RWPE1 (cell line): Measurements from ENCODE around the gene STX18.

Experiments used
- CTCF ChIA-PET: fragments of 350-600 bp; sonication (Branson Sonifier 250); formaldehyde crosslinking; extraction: SDS; loops from one replicate; lab custom pipeline; 2021; lab: Yijun Ruan, JAX
- POLR2A ChIA-PET: fragments of 400-600 bp; formaldehyde crosslinking; extraction: SDS; loops from one replicate; lab custom pipeline; 2020; ENCODE audit warnings: antibody characterized with exemption; ENCODE audit not compliant: low non-redundant PET; lab: Yijun Ruan, JAX
- DNase-seq: peaks from one replicate; pipeline ENCODE4 v3.0.0; 2012; ENCODE audit warnings: low spot score
- H3K27ac ChIP-seq: fragments of 450-650 bp; 2 replicates; pipeline ENCODE4 v1.5.1; 2017
- CTCF ChIP-seq: fragments of 450-650 bp; conservative IDR thresholded peaks from 2 replicates; pipeline ENCODE4 v1.5.1; 2017; ENCODE audit warnings: low read depth, mild to moderate bottlenecking

STX18 gene

DNA sequence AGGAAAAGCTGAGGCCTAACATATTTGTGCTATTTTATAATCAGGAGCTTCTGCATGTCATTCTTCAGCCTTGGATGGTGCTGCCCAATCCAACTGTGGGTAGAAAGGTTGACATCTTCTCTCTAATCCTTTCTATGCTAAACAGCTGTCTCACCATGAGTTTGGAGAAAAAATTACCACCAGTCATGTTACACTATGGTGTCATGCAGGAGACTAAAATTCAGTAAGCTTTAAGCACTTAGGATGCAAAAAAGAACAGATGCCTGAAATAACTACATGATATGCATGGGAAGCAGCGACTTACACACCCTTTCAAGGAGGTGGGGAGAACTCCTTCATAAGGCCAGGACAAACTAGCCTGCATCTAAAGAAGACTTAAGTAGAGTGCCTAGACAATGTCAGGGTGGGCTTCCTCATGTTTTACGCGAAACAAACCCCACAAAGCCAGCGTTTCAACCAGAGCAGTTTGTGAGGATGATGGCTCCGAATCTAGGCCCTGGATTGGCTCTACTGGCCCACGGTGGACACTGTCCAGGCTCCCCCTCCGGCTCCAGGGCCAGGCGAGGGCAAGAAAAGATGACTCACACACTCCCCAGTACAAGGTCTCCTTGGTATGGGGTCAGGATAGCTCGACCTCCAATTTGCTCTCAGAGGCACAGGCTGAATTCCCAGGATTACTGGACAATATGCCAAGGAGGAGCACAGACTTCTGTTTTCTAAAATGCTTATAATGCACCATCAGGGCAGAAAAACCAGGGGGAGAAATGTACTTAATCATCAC lies 45.1 kb downstream of the STX18 start:
- ChIA-PET CTCF (interaction anchor here (0.7 kb wide), 1 partner anchor 88 kb away, joined by 4 read pairs; no protein-coding TSS in a partner anchor), POLR2A (no interaction called here)
- no peak overlapping the region for H3K27ac ChIP-seq
- TF ChIP-seq CTCF: no peak
- DNase-seq: no peak

DNA sequence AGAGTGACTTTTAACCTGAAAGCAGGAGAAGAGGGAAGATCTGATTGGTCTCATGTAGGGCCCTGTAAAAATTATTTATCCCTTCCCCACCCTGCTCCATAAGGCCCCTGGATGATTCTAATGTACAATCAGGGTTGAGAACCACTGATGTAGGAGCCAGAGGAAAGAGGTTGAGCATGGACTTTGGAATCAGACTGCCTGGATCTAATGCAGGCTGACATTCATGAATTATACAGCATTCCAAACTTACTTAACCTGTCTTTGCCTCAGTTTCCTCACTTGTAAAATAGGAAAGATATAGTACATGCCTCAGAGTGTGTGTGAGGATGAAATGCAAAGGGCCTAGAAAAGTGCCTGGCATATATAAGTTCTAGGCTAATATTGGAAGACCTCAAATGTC lies 47.0 kb downstream of the STX18 start:
- no peak overlapping the region for H3K27ac ChIP-seq
- no peak for DNase-seq
- POLR2A ChIA-PET: no interaction called here
- CTCF ChIA-PET: no interaction called here
- no peak for TF ChIP-seq CTCF

DNA sequence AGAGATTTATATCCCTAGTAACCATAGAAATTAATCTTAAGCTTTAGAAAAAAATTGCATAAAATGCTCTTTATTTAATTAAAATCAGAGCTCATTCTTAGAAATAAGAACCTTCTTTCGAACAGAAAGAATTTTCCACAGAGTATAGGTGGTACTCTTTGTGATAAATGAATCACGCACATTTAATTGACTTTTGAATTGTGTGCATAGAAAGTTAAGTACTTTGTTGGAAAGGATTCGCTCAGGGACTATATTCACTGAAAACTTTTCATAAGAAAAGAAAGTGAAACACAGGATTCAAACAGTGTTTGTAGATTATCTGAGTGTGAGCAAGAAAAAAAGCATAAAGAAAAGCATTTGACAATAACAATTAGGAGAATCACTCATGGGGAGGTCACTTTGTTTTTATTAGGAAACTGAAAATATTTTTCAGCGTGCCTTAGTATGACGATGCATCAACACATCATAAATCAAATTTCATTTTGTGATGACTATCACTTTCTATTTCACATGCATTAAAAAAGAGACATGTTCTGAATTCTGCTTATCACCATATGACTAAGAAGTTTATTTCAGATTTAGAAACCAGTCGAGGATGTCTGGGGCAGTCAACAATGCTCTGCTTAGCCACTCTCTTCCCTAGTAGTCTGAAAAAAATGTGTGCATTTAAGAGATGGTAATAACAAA lies 49.5 kb downstream of the STX18 start:
- H3K27ac ChIP-seq: no peak overlapping the region
- ChIA-PET CTCF (no interaction called here), POLR2A (no interaction called here)
- TF ChIP-seq CTCF: no peak
- DNase-seq: peak; percentile 8

GRCh38 chr4:4491396-4491893 lies 50.4 kb downstream of the STX18 start:
- no peak overlapping the region for H3K27ac ChIP-seq
- DNase-seq: no peak
- POLR2A ChIA-PET: no interaction called here
- no peak for TF ChIP-seq CTCF
- CTCF ChIA-PET: no interaction called here

DNA sequence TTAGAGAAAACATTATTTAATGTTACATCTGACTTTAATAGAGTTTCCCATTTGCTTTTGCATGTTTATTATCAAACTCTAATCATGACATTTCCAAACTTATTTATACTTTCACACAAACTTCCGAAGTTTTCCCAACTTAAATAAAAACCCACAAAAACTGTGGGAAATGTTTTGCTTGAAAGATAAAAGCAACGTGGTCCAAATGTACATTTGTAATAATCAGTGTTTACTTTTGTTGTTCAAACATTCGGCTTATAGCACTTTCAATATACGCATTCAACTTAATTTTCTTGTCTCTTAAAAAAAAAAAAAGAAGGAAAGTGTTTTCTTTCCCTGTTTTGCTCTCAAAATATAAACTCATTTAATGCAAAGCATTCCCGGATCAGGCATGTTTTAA lies 51.0 kb downstream of the STX18 start:
- TF ChIP-seq CTCF: no peak
- ChIA-PET POLR2A (no interaction called here), CTCF (no interaction called here)
- H3K27ac ChIP-seq: no peak overlapping the region
- DNase-seq: no peak

- CTCF ChIA-PET: no interaction called here
- DNase-seq: no peak
- no peak for TF ChIP-seq CTCF
- POLR2A ChIA-PET: no interaction called here
- H3K27ac ChIP-seq: no peak overlapping the region
Observed at GRCh38 chr4:4490041-4490440, 51.8 kb downstream of the STX18 start.
